Measurements from ENCODE around the gene TMEM260.

DNA sequence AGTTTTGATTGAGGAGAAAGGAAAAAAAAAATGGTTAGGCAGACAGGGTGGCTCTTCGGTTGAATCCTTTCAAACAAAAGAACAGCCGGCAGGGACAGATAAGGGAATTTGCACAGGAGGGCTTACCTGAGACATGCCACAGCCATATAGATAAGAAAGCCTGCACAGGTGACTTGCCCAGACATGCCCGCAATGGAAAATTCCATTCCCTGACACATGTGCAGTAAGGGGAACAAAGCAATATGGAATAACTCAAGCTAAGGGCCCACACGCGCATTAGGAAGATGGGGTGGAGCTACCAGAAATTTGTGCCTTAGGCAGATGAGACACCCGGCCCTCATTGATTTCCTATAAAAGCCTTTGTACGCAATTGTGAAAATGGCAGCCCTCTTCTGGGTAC, 86.7 kb downstream of the TMEM260 start:
- TF ChIP-seq, protein P1, sequence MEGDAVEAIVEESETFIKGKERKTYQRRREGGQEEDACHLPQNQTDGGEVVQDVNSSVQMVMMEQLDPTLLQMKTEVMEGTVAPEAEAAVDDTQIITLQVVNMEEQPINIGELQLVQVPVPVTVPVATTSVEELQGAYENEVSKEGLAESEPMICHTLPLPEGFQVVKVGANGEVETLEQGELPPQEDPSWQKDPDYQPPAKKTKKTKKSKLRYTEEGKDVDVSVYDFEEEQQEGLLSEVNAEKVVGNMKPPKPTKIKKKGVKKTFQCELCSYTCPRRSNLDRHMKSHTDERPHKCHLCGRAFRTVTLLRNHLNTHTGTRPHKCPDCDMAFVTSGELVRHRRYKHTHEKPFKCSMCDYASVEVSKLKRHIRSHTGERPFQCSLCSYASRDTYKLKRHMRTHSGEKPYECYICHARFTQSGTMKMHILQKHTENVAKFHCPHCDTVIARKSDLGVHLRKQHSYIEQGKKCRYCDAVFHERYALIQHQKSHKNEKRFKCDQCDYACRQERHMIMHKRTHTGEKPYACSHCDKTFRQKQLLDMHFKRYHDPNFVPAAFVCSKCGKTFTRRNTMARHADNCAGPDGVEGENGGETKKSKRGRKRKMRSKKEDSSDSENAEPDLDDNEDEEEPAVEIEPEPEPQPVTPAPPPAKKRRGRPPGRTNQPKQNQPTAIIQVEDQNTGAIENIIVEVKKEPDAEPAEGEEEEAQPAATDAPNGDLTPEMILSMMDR (IDR thresholded peaks at IDR 0.05) = no peak
- no peak for TF ChIP-seq POLR2A (IDR thresholded peaks at IDR 0.05)
